IMR-90 (cell line): ENCODE measurements around the gene AFG3L2. TPM values are rescaled to one million over a fixed set of nuclear protein-coding genes. Genes with fewer than 3 reads are reported as not detected.
A peak's percentile ranks its signal among the peaks of the same experiment; 100 is the strongest.

Source experiments
- ATAC-seq: fragments of 200-7000 bp; cut with Tn5 transposase; 2 replicates; pipeline ENCODE4 v1.9.1; 2020; ENCODE audit warnings: low read depth, mild to moderate bottlenecking, moderate library complexity
- BruUV-seq: library from RNA; stranded (reverse); fragments of 400-500 nt; replicated peaks from 2 replicates; lab custom pipeline; 2021; lab: Mats Ljungman, UMichigan
- CTCF ChIA-PET: fragments of 300-600 bp; formaldehyde crosslinking; extraction: SDS; loops from one replicate; lab custom pipeline; 2021; ENCODE audit warnings: antibody characterized with exemption; lab: Yijun Ruan, JAX
- POLR2A ChIA-PET: fragments of 300-600 bp; sonication (Branson Sonifier 250); formaldehyde crosslinking; loops from one replicate; lab custom pipeline; 2022; ENCODE audit warnings: antibody characterized with exemption; ENCODE audit not compliant: unreplicated experiment; lab: Charles Lee
- DNase-seq: peaks from one replicate; pipeline ENCODE4 v3.0.0; 2013
- H2AFZ ChIP-seq: replicated peaks from 2 replicates; pipeline ENCODE3; 2013; ENCODE audit warnings: low read length, mild to moderate bottlenecking; ENCODE audit not compliant: poor library complexity
- H2AK5ac ChIP-seq: 2 replicates; pipeline ENCODE4 v1.6.1; 2013; ENCODE audit warnings: low read depth, low read length, inconsistent platforms
- H2AK9ac ChIP-seq: replicated peaks from 2 replicates; pipeline ENCODE3; 2013; ENCODE audit warnings: mild to moderate bottlenecking, low read depth, low read length, moderate library complexity; ENCODE audit not compliant: poor library complexity
- H2BK120ac ChIP-seq: 2 replicates; pipeline ENCODE4 v1.6.1; 2013; ENCODE audit warnings: low read depth, low read length, inconsistent platforms
- H2BK15ac ChIP-seq: 3 replicates; pipeline ENCODE4 v1.6.1; 2013; ENCODE audit warnings: low read depth, low read length, inconsistent platforms
- H2BK20ac ChIP-seq: 2 replicates; pipeline ENCODE4 v1.6.1; 2013; ENCODE audit warnings: low read depth, mild to moderate bottlenecking, inconsistent platforms, low read length, moderate library complexity
- H2BK5ac ChIP-seq: 2 replicates; pipeline ENCODE4 v1.6.1; 2013; ENCODE audit warnings: mild to moderate bottlenecking, low read depth, low read length, inconsistent platforms; ENCODE audit not compliant: poor library complexity, severe bottlenecking
- H3K14ac ChIP-seq: replicated peaks from 2 replicates; pipeline ENCODE4 v1.6.1; 2013; ENCODE audit warnings: low read depth, low read length, inconsistent platforms
- H3K18ac ChIP-seq: 2 replicates; pipeline ENCODE4 v1.6.1; 2013; ENCODE audit warnings: low read depth, low read length, control low read depth
- H3K23ac ChIP-seq: 2 replicates; pipeline ENCODE4 v1.6.1; 2013; ENCODE audit warnings: low read depth, low read length, inconsistent platforms
- H3K27ac ChIP-seq: 2 replicates; pipeline ENCODE4 v1.5.1; 2013; ENCODE audit warnings: mild to moderate bottlenecking, control low read depth, low read length; ENCODE audit not compliant: insufficient read depth
- H3K27me3 ChIP-seq: 2 replicates; pipeline ENCODE4 v1.6.1; 2013; ENCODE audit warnings: low read length; ENCODE audit not compliant: control insufficient read depth, insufficient read depth
- H3K36me3 ChIP-seq: 2 replicates; pipeline ENCODE4 v1.6.1; 2013; ENCODE audit warnings: low read length, mixed read lengths; ENCODE audit not compliant: control insufficient read depth, insufficient read depth
- H3K4ac ChIP-seq: 2 replicates; pipeline ENCODE4 v1.6.1; 2013; ENCODE audit warnings: low read depth, low read length, inconsistent platforms
- H3K4me1 ChIP-seq: 2 replicates; pipeline ENCODE4 v1.6.1; 2013; ENCODE audit warnings: low read length, mixed read lengths; ENCODE audit not compliant: control insufficient read depth, insufficient read depth
- H3K4me2 ChIP-seq: 2 replicates; pipeline ENCODE4 v1.6.1; 2013; ENCODE audit warnings: low read depth, mild to moderate bottlenecking, control low read depth, low read length, moderate library complexity
- H3K4me3 ChIP-seq: 2 replicates; pipeline ENCODE4 v1.5.1; 2013; ENCODE audit warnings: low read depth, mild to moderate bottlenecking, control low read depth, low read length, moderate library complexity; ENCODE audit not compliant: insufficient read depth
- H3K56ac ChIP-seq: 2 replicates; pipeline ENCODE4 v1.6.1; 2013; ENCODE audit warnings: low read length, inconsistent platforms; ENCODE audit not compliant: insufficient read depth; ENCODE audit errors: extremely low read depth
- H3K79me1 ChIP-seq, 2 experiments: 2 replicates each; pipeline ENCODE4 v1.6.1; 2013; ENCODE audit warnings: low read length in 2 of 2, inconsistent platforms in 1 of 2, low read depth in 1 of 2
- H3K9ac ChIP-seq: 2 replicates; pipeline ENCODE4 v1.6.1; 2013; ENCODE audit warnings: low read depth, low read length, control low read depth
- H3K9me1 ChIP-seq: 2 replicates; pipeline ENCODE4 v1.6.1; 2013; ENCODE audit warnings: low read length, inconsistent platforms; ENCODE audit not compliant: insufficient read depth
- H3K9me3 ChIP-seq: 2 replicates; pipeline ENCODE4 v1.6.1; 2013; ENCODE audit warnings: low read length; ENCODE audit not compliant: control insufficient read depth, insufficient read depth
- H4K20me1 ChIP-seq: 2 replicates; pipeline ENCODE4 v1.6.1; 2013; ENCODE audit warnings: low read length, inconsistent platforms; ENCODE audit not compliant: insufficient read depth
- H4K5ac ChIP-seq: 2 replicates; pipeline ENCODE4 v1.6.1; 2013; ENCODE audit warnings: mild to moderate bottlenecking, low read depth, low read length, control low read depth
- H4K8ac ChIP-seq, 2 experiments: 2 replicates each; pipeline ENCODE4 v1.6.1; 2013; ENCODE audit warnings: low read depth in 2 of 2, low read length in 2 of 2, control low read depth in 1 of 2, inconsistent platforms in 1 of 2
- H4K91ac ChIP-seq: 2 replicates; pipeline ENCODE4 v1.6.1; 2013; ENCODE audit warnings: low read depth, low read length, inconsistent platforms; ENCODE audit not compliant: insufficient read depth
- MAFK ChIP-seq: IDR thresholded peaks from 2 replicates; pipeline ENCODE4 v1.6.1; 2012; ENCODE audit warnings: low read depth, low read length, improper control_type of control experiment
- MAZ ChIP-seq: IDR thresholded peaks from 2 replicates; pipeline ENCODE4 v1.6.1; 2012; ENCODE audit warnings: low read depth, mild to moderate bottlenecking, low read length, improper control_type of control experiment, moderate library complexity, borderline replicate concordance
- NFE2L2 ChIP-seq: fragments of 150-350 bp; IDR thresholded peaks from 2 replicates; pipeline ENCODE4 v1.6.1; 2016; ENCODE audit warnings: low read depth, mild to moderate bottlenecking, low read length
- RFX5 ChIP-seq: IDR thresholded peaks from 2 replicates; pipeline ENCODE4 v1.8.0; 2012; ENCODE audit warnings: low read depth, mild to moderate bottlenecking, low read length, moderate library complexity
- WGBS, 2 experiments: methylation state at CpG; one replicate each; pipeline versions ENCODE4 v1.1.5 to v1.1.7; 2013; ENCODE audit warnings: missing lambda C conversion rate in 2 of 2; ENCODE audit not compliant: insufficient read length in 1 of 2; ENCODE audit errors: extremely low coverage in 2 of 2; 5-methylcytosine and 5-hydroxymethylcytosine counted together
- dilution Hi-C: fragments of 300-500 bp; cut with HindIII; formaldehyde crosslinking; loops from one replicate; pipeline ENCODE4 v1.14.3; 2018; ENCODE audit warnings: low sequenced_read_pairs; ENCODE audit not compliant: unreplicated experiment
- in situ Hi-C: fragments of 300-500 bp; cut with MboI; formaldehyde crosslinking; loops from 3 replicates; pipeline ENCODE4 v1.14.3; 2019; ENCODE audit warnings: low sequenced_read_pairs, inconsistent platforms, mixed read lengths
- intact Hi-C: fragments of 100-400 bp; cut with micrococcal nuclease; formaldehyde crosslinking; loops from 2 replicates; pipeline ENCODE4 v1.10.0; 2022
- polyA plus RNA-seq, 3 experiments: library from polyadenylated mRNA; depleted of rRNA; stranded (reverse); fragments of >200 nt; gene quantifications; 2 replicates each; pipeline ENCODE4 v1.2.3, GENCODE V29; 2012; ENCODE audit warnings: low replicate concordance in 1 of 3
- total RNA-seq: library from RNA; depleted of rRNA; stranded (reverse); fragments of >200 nt; gene quantifications from 2 replicates; pipeline ENCODE4 v1.2.3, GENCODE V29; 2012

The AFG3L2 gene
- total and polyA plus RNA-seq, 2 of the 4 experiments (the other 2 are of a cell fraction) = 26.9 to 37.6 TPM

- dilution Hi-C loops (no loop called here), intact Hi-C loops (no loop called here), in situ Hi-C loops (no loop called here)
- no peak overlapping the region for H3K4me3 ChIP-seq
- no peak for ATAC-seq
- TF ChIP-seq NFE2L2 (no peak), MAFK (no peak), MAZ (no peak), RFX5 (no peak)
- H4K91ac ChIP-seq = no peak overlapping the region
- no peak overlapping the region for H2BK20ac ChIP-seq
- H2AFZ ChIP-seq = no peak overlapping the region
- no peaks in the 10 kb centered on the region; the same call in 1 of the 2 replicates for H4K20me1 ChIP-seq
- no peak overlapping the region for H3K9ac ChIP-seq
- no peaks in the 10 kb centered on the region for H3K27me3 ChIP-seq
- H2AK5ac ChIP-seq = no peak overlapping the region
- no peaks in the 10 kb centered on the region for H3K36me3 ChIP-seq
- CTCF ChIA-PET = no interaction called here
- DNase-seq = no peak
- 81% methylated on average over 3 of the region's 14 CpGs; no CpG with 5 or more reads in 1 of the 2 experiments for WGBS, 2 experiments
- peaks cover 3% of the 10 kb centered on the region for H3K9me3 ChIP-seq
- H3K18ac ChIP-seq = no peak overlapping the region
- no peak overlapping the region for H3K4me2 ChIP-seq
- no peak overlapping the region for H2BK15ac ChIP-seq
- no peak overlapping the region for H3K14ac ChIP-seq
- BruUV-seq = no TSS peak
- H4K5ac ChIP-seq = no peak overlapping the region
- no peak overlapping the region for H3K4ac ChIP-seq
- no peak overlapping the region for H2BK5ac ChIP-seq
- peaks cover 14 to 33% of the 10 kb centered on the region in 2 experiments; a peak in 3 of 4 replicates for H3K79me1 ChIP-seq
- peak overlapping the region; percentile 7 for H2AK9ac ChIP-seq
- H3K4me1 ChIP-seq = peaks cover 9% of the 10 kb centered on the region
- no peak overlapping the region for H4K8ac ChIP-seq
- no peak overlapping the region for H2BK120ac ChIP-seq
- no peak overlapping the region for H3K23ac ChIP-seq
- no peak overlapping the region for H3K27ac ChIP-seq
- H3K56ac ChIP-seq = no peak overlapping the region
- POLR2A ChIA-PET = interaction anchor here (0.6 kb wide), 1 partner anchor 338 kb away, joined by 3 read pairs; no protein-coding TSS in a partner anchor
- H3K9me1 ChIP-seq = peaks cover 13% of the 10 kb centered on the region; the same call in 1 of the 2 replicates
Measured at GRCh38 chr18:12302391-12303147, 74.5 kb downstream of the AFG3L2 start.
